ENCODE data around the gene SARM1. TPM values are rescaled to one million over a fixed set of nuclear protein-coding genes. Genes with fewer than 3 reads are reported as not detected.

The SARM1 gene
- total and polyA plus RNA-seq, 5 donors from 2014 or later = 7.2 to 21.7 (median 8.2) TPM

- no peaks in the 10 kb centered on the region for H3K27me3 Mint-ChIP-seq
- H3K4me1 Mint-ChIP-seq = peaks cover 0 to 5% (median 3%) of the 10 kb centered on the region in 4 donors
- Histone ChIP-seq H3K36me3 (ENCODE audit: control insufficient read depth, insufficient read depth, low read length) (peaks cover 82% of the 10 kb centered on the region), H3K9me3 (ENCODE audit: control insufficient read depth in 2 of 2, low read length in 2 of 2) (no peaks in the 10 kb centered on the region), H3K4me3 (ENCODE audit: low read depth, low read length) (no peak overlapping the region), H3K27ac (ENCODE audit: insufficient read depth, low read length, poor library complexity, severe bottlenecking) (no peak overlapping the region), H3K27me3 (ENCODE audit: control insufficient read depth, insufficient read depth, low read length) (no peaks in the 10 kb centered on the region), H3K4me1 (ENCODE audit: control insufficient read depth, insufficient read depth, low read length, poor library complexity, severe bottlenecking) (no peaks in the 10 kb centered on the region)
- H3K9me3 Mint-ChIP-seq = no peaks in the 10 kb centered on the region
- no peak overlapping the region for H3K4me3 Mint-ChIP-seq
- H3K27ac Mint-ChIP-seq = no peak overlapping the region
- ATAC-seq (ENCODE audit: low read depth in 2 of 2) (peak in 1 of 2 donors; percentile 24), DNase-seq (peak in 1 of 3 donors; percentile 34)
- peaks cover 18% of the 10 kb centered on the region for H3K36me3 Mint-ChIP-seq
Measured at GRCh38 chr17:28343491-28343932, 28.0 kb upstream of the SARM1 start.

DNA sequence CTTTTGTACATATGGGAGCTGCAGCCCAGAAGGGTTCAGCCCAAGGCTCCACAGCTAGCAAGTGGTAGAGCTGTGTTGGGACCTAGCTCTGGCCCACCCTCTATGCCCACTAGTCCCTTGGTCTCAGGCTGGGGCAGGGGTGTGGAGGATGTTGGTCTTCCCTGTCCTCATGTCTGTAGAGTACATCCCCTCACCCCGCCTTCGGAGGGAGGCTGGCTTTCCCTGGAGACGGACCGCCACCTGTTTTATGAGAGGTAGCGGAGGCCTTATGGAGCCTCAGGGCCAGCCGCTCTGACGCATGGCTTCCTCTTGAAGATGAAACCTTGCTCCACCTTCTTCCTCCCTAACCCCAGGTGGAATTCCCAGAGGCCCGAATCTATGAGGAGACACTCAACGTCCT lies 27.5 kb upstream of the SARM1 start:
- Mint-ChIP-seq H3K4me3 (no peak overlapping the region), H3K27ac (no peak overlapping the region), H3K36me3 (peaks cover 18% of the 10 kb centered on the region), H3K4me1 (peaks cover 0 to 2% (median under 1%) of the 10 kb centered on the region in 4 donors), H3K9me3 (no peaks in the 10 kb centered on the region), H3K27me3 (no peaks in the 10 kb centered on the region)
- DNase-seq (no peak), ATAC-seq (ENCODE audit: low read depth in 2 of 2) (no peak)
- Histone ChIP-seq H3K9me3 (ENCODE audit: control insufficient read depth in 2 of 2, low read length in 2 of 2) (no peaks in the 10 kb centered on the region), H3K27me3 (ENCODE audit: control insufficient read depth, insufficient read depth, low read length) (no peaks in the 10 kb centered on the region), H3K4me1 (ENCODE audit: control insufficient read depth, insufficient read depth, low read length, poor library complexity, severe bottlenecking) (no peaks in the 10 kb centered on the region), H3K36me3 (ENCODE audit: control insufficient read depth, insufficient read depth, low read length) (peaks cover 87% of the 10 kb centered on the region), H3K27ac (ENCODE audit: insufficient read depth, low read length, poor library complexity, severe bottlenecking) (no peak overlapping the region), H3K4me3 (ENCODE audit: low read depth, low read length) (no peak overlapping the region)

DNA sequence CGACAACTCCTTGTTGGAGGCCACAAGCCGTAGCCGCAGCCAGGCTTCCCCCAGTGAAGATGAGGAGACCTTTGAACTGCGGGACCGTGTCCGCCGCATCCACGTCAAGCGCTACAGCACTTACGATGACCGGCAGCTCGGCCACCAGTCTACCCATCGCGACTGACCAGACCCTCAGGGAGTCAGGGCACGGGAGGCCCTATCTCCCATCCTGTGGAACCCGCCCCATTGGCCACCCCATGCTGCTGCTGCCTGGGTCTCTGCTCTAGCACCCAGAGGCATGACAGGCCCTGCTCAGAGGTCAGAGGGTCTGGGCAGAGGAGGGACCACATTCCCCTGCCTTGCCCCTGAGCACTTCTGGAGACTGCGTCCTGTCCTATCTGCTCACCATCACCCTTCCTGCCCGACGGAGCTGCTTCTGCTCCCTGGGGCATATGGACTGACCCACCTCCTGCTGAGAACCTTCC lies 27.0 kb upstream of the SARM1 start:
- DNase-seq (no peak), ATAC-seq (ENCODE audit: low read depth in 2 of 2) (no peak)
- H3K36me3 ChIP-seq (ENCODE audit: control insufficient read depth, insufficient read depth, low read length) = peaks cover 88% of the 10 kb centered on the region
- H3K4me3 ChIP-seq (ENCODE audit: low read depth, low read length) = no peak overlapping the region
- no peak overlapping the region for H3K27ac Mint-ChIP-seq
- no peaks in the 10 kb centered on the region for H3K9me3 Mint-ChIP-seq
- peaks cover 18% of the 10 kb centered on the region for H3K36me3 Mint-ChIP-seq
- H3K4me1 ChIP-seq (ENCODE audit: control insufficient read depth, insufficient read depth, low read length, poor library complexity, severe bottlenecking) = no peaks in the 10 kb centered on the region
- no peak overlapping the region for H3K27ac ChIP-seq (ENCODE audit: insufficient read depth, low read length, poor library complexity, severe bottlenecking)
- peaks cover 0 to 2% (median 0%) of the 10 kb centered on the region in 4 donors for H3K4me1 Mint-ChIP-seq
- no peaks in the 10 kb centered on the region for H3K27me3 ChIP-seq (ENCODE audit: control insufficient read depth, insufficient read depth, low read length)
- no peaks in the 10 kb centered on the region for H3K9me3 ChIP-seq (ENCODE audit: control insufficient read depth in 2 of 2, low read length in 2 of 2)
- H3K4me3 Mint-ChIP-seq = no peak overlapping the region
- no peaks in the 10 kb centered on the region for H3K27me3 Mint-ChIP-seq

DNA sequence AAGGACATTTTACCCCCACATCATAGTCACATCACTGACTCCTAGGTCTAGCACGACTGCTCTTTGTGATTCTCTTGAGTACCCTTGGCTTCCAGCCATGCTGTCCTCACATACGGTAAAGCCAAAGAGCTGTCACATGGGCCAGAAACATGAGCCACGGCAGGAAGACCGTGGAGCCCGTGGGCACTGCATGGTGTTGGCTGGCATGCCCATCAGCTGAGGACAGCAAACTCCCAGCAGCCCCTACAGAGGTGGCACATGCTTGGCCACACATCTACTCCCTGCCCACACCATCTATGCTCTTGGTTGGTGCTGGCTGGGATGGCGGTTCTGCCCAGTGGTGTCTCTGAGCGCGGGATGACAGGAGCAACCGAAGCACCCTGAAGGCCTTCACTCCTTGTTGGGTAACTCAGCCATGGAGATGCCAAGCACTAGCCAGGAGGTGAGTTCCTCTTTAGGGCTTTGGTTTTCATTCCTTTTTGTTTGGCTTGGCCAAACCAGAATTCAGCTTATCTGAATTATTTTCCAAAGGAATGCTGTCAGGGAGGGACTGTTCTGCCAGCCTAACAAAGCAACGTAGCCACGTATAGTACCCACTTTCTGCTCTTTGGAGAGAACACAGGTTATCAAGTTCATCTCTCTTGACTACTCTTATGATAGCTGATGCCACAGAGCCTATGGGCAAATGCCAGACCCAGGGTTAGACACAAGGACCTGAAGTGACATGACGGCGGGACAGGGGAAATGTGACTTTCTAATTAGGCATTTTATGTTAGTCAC lies 25.9 kb upstream of the SARM1 start:
- Mint-ChIP-seq H3K27ac (peak overlapping the region in 1 of 3 donors; percentile 32), H3K9me3 (no peaks in the 10 kb centered on the region), H3K27me3 (no peaks in the 10 kb centered on the region), H3K4me3 (no peak overlapping the region), H3K36me3 (peaks cover 22% of the 10 kb centered on the region), H3K4me1 (no peaks in the 10 kb centered on the region)
- Histone ChIP-seq H3K36me3 (ENCODE audit: control insufficient read depth, insufficient read depth, low read length) (peaks cover 93% of the 10 kb centered on the region), H3K9me3 (ENCODE audit: control insufficient read depth in 2 of 2, low read length in 2 of 2) (no peaks in the 10 kb centered on the region), H3K4me3 (ENCODE audit: low read depth, low read length) (no peak overlapping the region), H3K4me1 (ENCODE audit: control insufficient read depth, insufficient read depth, low read length, poor library complexity, severe bottlenecking) (no peaks in the 10 kb centered on the region), H3K27ac (ENCODE audit: insufficient read depth, low read length, poor library complexity, severe bottlenecking) (no peak overlapping the region), H3K27me3 (ENCODE audit: control insufficient read depth, insufficient read depth, low read length) (no peaks in the 10 kb centered on the region)
- DNase-seq (no peak), ATAC-seq (ENCODE audit: low read depth in 2 of 2) (no peak)

DNA sequence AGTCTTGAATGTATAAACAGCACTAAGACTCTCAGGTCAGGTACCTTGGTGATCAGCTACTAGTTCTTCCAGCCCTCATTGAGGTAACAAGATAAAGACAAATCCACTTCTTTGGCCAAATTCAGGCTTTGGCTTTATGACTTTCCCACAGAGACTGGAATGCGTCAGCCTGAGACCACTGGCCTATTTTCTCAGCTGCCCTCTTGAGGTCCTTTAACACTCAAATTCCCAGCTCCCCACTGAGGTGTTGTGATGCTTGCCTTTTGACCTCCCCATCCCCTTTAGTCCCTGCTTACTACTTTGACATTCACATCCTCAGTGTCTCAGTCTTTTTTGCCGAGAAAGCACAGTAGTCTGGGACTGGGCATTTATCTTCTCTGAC lies 25.3 kb upstream of the SARM1 start:
- H3K4me1 ChIP-seq (ENCODE audit: control insufficient read depth, insufficient read depth, low read length, poor library complexity, severe bottlenecking) = no peaks in the 10 kb centered on the region
- no peak for ATAC-seq (ENCODE audit: low read depth in 2 of 2)
- no peak overlapping the region for H3K27ac Mint-ChIP-seq
- H3K4me3 Mint-ChIP-seq = no peak overlapping the region
- H3K27me3 ChIP-seq (ENCODE audit: control insufficient read depth, insufficient read depth, low read length) = no peaks in the 10 kb centered on the region
- no peak overlapping the region for H3K4me3 ChIP-seq (ENCODE audit: low read depth, low read length)
- H3K36me3 Mint-ChIP-seq = peaks cover 28% of the 10 kb centered on the region
- no peaks in the 10 kb centered on the region for H3K9me3 Mint-ChIP-seq
- peaks cover 93% of the 10 kb centered on the region for H3K36me3 ChIP-seq (ENCODE audit: control insufficient read depth, insufficient read depth, low read length)
- no peak for DNase-seq
- no peaks in the 10 kb centered on the region for H3K27me3 Mint-ChIP-seq
- H3K4me1 Mint-ChIP-seq = no peaks in the 10 kb centered on the region
- no peaks in the 10 kb centered on the region for H3K9me3 ChIP-seq (ENCODE audit: control insufficient read depth in 2 of 2, low read length in 2 of 2)
- no peak overlapping the region for H3K27ac ChIP-seq (ENCODE audit: insufficient read depth, low read length, poor library complexity, severe bottlenecking)

DNA sequence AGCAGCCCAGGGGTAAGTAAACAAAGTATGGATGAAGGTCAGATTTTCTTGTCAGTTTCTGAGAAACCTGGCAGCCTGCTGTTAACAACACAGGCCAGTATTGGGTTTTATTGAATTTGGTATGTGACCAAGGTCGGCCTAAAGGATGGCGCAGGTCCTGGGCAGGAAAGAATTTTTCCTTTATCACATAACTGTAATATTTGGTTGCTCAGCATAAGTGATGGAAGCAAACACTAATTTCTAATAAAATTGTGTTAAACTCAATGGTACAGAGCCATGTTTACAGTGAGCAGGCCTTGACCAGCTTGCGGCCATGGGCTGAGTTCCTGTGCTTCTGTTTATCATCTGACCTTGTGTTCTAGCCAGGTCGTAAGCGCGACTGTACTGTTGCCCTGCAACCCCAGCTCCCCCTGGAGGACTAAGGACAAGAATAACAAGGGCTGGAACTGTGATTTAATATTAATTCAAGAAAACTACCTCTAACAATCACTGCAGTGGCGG lies 24.7 kb upstream of the SARM1 start:
- H3K9me3 Mint-ChIP-seq = no peaks in the 10 kb centered on the region
- H3K4me3 Mint-ChIP-seq = no peak overlapping the region
- no peaks in the 10 kb centered on the region for H3K4me1 Mint-ChIP-seq
- Histone ChIP-seq H3K36me3 (ENCODE audit: control insufficient read depth, insufficient read depth, low read length) (peaks cover 93% of the 10 kb centered on the region), H3K4me1 (ENCODE audit: control insufficient read depth, insufficient read depth, low read length, poor library complexity, severe bottlenecking) (no peaks in the 10 kb centered on the region), H3K4me3 (ENCODE audit: low read depth, low read length) (no peak overlapping the region), H3K27ac (ENCODE audit: insufficient read depth, low read length, poor library complexity, severe bottlenecking) (no peak overlapping the region), H3K9me3 (ENCODE audit: control insufficient read depth in 2 of 2, low read length in 2 of 2) (no peaks in the 10 kb centered on the region), H3K27me3 (ENCODE audit: control insufficient read depth, insufficient read depth, low read length) (no peaks in the 10 kb centered on the region)
- no peak for DNase-seq
- H3K27ac Mint-ChIP-seq = no peak overlapping the region
- peaks cover 32% of the 10 kb centered on the region for H3K36me3 Mint-ChIP-seq
- no peak for ATAC-seq (ENCODE audit: low read depth in 2 of 2)
- no peaks in the 10 kb centered on the region for H3K27me3 Mint-ChIP-seq

DNA sequence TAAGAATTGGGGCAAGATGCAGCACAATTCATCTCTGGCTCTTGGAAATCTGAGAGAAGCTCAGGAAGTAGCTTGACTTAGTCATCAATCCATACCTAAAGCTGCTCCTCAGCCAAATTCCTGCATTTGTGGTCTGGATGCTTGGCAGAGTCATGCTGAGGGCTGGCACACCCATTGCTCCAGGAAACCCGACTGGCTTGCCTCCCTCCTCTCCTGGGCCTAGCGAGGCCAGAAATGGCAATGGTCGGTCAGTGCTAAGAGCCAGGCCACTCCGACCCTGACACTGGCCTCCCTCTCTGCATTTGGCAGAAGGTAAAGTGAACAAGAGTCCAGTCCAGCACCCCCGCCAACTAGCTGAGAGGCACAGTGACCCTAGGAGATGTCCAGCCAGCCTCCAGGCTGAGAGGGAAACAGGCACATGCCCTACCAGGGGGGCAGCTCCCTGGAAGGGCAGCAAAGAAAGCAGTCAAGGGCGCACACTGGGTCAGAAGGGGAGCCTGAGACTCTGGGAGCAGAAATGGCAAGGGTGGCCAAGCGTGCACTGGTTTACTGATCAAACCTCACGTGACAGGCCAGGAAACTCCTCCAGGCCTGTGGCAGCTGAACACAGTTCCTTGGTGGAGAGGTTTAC lies 24.1 kb upstream of the SARM1 start:
- H3K27me3 Mint-ChIP-seq = no peaks in the 10 kb centered on the region
- Histone ChIP-seq H3K27ac (ENCODE audit: insufficient read depth, low read length, poor library complexity, severe bottlenecking) (no peak overlapping the region), H3K27me3 (ENCODE audit: control insufficient read depth, insufficient read depth, low read length) (no peaks in the 10 kb centered on the region), H3K9me3 (ENCODE audit: control insufficient read depth in 2 of 2, low read length in 2 of 2) (no peaks in the 10 kb centered on the region), H3K4me1 (ENCODE audit: control insufficient read depth, insufficient read depth, low read length, poor library complexity, severe bottlenecking) (no peaks in the 10 kb centered on the region), H3K36me3 (ENCODE audit: control insufficient read depth, insufficient read depth, low read length) (peaks cover 90% of the 10 kb centered on the region), H3K4me3 (ENCODE audit: low read depth, low read length) (no peak overlapping the region)
- peaks cover 29% of the 10 kb centered on the region for H3K36me3 Mint-ChIP-seq
- no peaks in the 10 kb centered on the region for H3K9me3 Mint-ChIP-seq
- no peak for DNase-seq
- no peaks in the 10 kb centered on the region for H3K4me1 Mint-ChIP-seq
- ATAC-seq (ENCODE audit: low read depth in 2 of 2) = no peak
- no peak overlapping the region for H3K27ac Mint-ChIP-seq
- no peak overlapping the region for H3K4me3 Mint-ChIP-seq

Measured in CD4-positive, CD25-positive, alpha-beta regulatory T cell (primary cell).